Measurements from ENCODE around the gene PTPN1.
"Not testable (repeated sequence)": the region's sequence is repeated elsewhere in the genome, so short reads cannot be mapped to it uniquely, and the experiment has no call there.

The PTPN1 gene

DNA sequence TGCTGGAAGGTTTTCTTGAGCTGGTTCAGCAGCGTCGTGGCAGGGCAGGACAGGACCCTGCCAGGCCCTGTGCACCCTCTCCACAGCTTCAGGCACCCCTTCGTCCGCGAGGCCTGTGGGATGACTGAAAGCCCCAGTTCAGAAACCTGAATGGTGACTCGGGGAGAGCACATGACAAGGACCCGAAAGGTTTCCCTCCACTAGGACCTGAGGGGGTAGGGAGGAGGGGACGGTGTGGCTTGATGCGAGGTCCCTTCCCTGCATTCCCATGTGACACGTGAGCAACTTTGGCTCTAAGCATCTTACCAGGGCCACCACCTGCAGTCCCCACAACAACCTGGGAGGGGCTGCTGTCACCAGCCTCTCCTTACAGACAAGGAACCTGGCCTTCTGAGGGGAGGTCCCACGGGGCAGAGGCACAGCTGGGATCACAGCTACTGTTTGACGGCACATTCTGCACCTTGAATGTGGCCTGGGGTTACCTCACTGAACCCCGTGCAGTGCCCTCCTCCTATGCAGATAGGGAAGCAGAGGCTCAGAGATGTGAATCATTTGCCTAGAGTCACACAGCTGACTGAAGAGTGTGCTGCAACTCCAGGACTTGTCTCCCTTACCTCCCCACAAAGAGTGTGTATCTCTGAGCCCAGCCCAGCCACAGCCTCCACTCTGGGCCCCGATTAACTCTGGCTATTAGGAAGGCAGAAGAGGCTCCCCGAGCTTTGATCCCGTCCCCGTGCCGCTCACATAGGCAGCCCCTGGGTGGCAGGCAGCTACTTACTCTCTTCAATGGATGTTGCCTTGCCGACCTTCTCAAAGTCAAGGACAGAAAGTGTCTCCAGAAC lies 84.6 kb downstream of the PTPN1 start:
- H2AFZ ChIP-seq (ENCODE audit: low read length, unreplicated experiment), result no peak overlapping the region
- no peaks in the 10 kb centered on the region for H3K4me1 ChIP-seq (ENCODE audit: control insufficient read depth, insufficient read depth, low read length, unreplicated experiment)
- H3K27ac ChIP-seq (ENCODE audit: low read depth, low read length), result no peak overlapping the region
- no peaks in the 10 kb centered on the region for H3K27me3 ChIP-seq (ENCODE audit: insufficient read depth, low read length)
- 0 out of 2 replicates have a peak, but pooled peaks cover 4% of the 10 kb centered on the region for H3K36me3 ChIP-seq (ENCODE audit: insufficient read depth, low read length)
- H3K79me2 ChIP-seq (ENCODE audit: control insufficient read depth, insufficient read depth, low read length, unreplicated experiment), result no peaks in the 10 kb centered on the region
- no peak overlapping the region for H3K4me3 ChIP-seq (ENCODE audit: low read depth, low read length)

DNA sequence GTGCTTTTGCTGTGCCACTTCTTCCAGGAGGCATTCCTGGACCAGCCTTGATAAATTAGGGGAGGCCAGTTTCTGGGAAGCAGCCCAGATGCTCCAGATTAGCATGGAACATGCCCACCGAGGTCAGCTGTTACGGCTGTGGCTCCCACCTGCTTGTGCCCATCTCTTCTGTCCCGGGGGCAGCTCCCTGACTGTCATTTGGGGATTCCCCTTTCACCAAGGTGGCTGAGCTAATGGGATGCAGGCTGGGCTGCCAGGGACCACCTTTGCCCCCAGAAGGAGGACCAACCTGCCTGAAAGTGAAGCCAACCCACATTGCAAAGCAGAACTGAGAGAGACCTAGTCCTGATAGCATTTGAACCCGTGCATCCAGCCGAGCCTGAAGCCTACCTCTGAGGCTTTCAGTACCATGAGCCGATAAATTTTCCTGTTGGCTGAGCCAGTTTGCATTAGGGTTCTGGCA lies 85.3 kb downstream of the PTPN1 start:
- H3K36me3 ChIP-seq (ENCODE audit: insufficient read depth, low read length), result no peaks in the 10 kb centered on the region
- no peak overlapping the region for H3K4me3 ChIP-seq (ENCODE audit: low read depth, low read length)
- no peaks in the 10 kb centered on the region for H3K27me3 ChIP-seq (ENCODE audit: insufficient read depth, low read length)
- H2AFZ ChIP-seq (ENCODE audit: low read length, unreplicated experiment), result no peak overlapping the region
- no peaks in the 10 kb centered on the region for H3K4me1 ChIP-seq (ENCODE audit: control insufficient read depth, insufficient read depth, low read length, unreplicated experiment)
- no peak overlapping the region for H3K27ac ChIP-seq (ENCODE audit: low read depth, low read length)
- H3K79me2 ChIP-seq (ENCODE audit: control insufficient read depth, insufficient read depth, low read length, unreplicated experiment), result no peaks in the 10 kb centered on the region

DNA sequence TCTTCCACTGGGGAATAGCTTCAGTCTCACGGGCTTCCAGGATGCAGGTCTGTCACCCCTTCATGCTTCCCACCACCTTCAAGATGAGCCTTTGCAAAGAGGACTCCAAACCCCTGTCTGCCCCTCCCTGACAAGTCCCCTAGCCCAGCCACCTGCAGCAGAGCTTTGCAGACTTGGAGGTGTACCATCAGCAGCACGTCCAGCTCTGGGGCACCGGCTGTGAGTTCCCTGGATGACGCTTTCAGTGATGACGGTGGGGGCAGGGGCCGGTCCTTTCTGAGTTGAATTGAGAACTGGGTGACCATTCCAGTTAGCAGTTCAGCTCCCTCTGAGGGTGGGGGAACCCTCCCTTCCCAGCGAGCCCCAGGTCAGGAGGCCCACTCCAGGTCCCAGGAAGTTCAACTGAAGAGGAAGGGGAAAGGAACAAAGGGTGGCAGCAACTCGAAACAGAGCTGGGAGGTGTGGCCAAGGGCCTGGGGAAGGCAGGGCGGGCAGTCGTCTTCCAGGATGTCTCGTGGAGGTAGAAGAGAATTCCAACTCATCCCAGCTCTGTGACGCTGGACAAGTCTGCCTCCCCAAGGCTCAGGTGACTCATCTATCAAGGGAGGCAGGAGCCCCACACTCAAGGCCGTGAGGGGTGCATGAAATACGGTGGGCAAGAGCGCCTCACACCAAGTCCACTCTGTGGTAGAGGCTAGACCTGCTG lies 86.0 kb downstream of the PTPN1 start:
- Histone ChIP-seq H3K27me3 (ENCODE audit: insufficient read depth, low read length) (no peaks in the 10 kb centered on the region), H2AFZ (ENCODE audit: low read length, unreplicated experiment) (no peak overlapping the region), H3K79me2 (ENCODE audit: control insufficient read depth, insufficient read depth, low read length, unreplicated experiment) (no peaks in the 10 kb centered on the region), H3K4me1 (ENCODE audit: control insufficient read depth, insufficient read depth, low read length, unreplicated experiment) (no peaks in the 10 kb centered on the region), H3K4me3 (ENCODE audit: low read depth, low read length) (no peak overlapping the region), H3K27ac (ENCODE audit: low read depth, low read length) (no peak overlapping the region), H3K36me3 (ENCODE audit: insufficient read depth, low read length) (no peaks in the 10 kb centered on the region)

DNA sequence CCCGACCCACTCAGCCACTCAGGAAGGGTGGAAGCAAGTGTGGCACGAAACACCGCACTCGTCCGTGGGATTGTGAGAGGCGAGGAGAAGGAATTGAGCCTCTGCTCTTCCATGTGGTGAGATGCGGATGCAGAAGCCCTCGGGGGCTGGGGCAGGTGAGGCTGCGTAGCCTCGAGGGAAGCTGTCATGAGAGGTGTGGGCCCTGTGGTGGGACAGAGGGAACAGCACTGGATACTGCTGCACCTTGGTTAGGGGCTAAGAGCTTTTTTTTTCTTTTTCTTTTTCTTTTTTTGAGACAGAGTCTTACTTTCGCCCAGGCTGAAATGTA lies 86.5 kb downstream of the PTPN1 start:
- no peak overlapping the region for H3K4me3 ChIP-seq (ENCODE audit: low read depth, low read length)

DNA sequence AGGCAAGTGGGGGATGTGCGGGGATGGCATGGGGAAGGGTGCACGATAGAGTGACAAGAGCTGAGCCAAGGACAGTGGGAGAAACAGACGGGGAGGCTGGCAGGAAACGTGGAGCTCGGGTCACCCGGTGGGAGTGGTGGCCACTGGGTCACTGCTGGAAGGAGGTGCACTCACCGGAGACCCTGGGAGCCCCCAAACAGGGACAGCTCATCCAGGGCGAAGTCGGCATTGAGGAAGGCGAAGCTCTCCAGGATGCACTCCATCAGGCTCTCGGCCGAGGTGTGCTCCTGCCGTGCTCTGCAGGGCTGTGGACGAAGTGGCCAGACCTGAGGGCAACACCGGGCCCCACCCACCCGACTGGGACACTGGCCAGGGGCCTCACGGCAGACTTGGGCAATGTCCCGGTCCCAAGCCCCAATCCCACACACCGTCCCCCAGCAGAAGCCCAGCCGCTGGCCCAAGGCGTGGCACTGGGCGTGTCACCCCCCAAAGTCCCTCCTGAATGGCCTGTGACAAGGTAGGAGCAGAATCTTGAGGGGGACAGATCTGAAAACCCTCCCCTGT lies 87.3 kb downstream of the PTPN1 start:
- Histone ChIP-seq H3K4me1 (ENCODE audit: control insufficient read depth, insufficient read depth, low read length, unreplicated experiment) (no peaks in the 10 kb centered on the region), H3K27me3 (ENCODE audit: insufficient read depth, low read length) (no peaks in the 10 kb centered on the region), H3K4me3 (ENCODE audit: low read depth, low read length) (no peak overlapping the region), H3K79me2 (ENCODE audit: control insufficient read depth, insufficient read depth, low read length, unreplicated experiment) (no peaks in the 10 kb centered on the region), H3K36me3 (ENCODE audit: insufficient read depth, low read length) (no peaks in the 10 kb centered on the region), H3K27ac (ENCODE audit: low read depth, low read length) (no peak overlapping the region), H2AFZ (ENCODE audit: low read length, unreplicated experiment) (no peak overlapping the region)

More for the DNA sequence above, 86.5 kb downstream of the PTPN1 start:
- no peak overlapping the region for H2AFZ ChIP-seq (ENCODE audit: low read length, unreplicated experiment)
- H3K4me1 ChIP-seq (ENCODE audit: control insufficient read depth, insufficient read depth, low read length, unreplicated experiment), result no peaks in the 10 kb centered on the region
- H3K27me3 ChIP-seq (ENCODE audit: insufficient read depth, low read length), result no peaks in the 10 kb centered on the region
- no peaks in the 10 kb centered on the region for H3K36me3 ChIP-seq (ENCODE audit: insufficient read depth, low read length)
- no peaks in the 10 kb centered on the region for H3K79me2 ChIP-seq (ENCODE audit: control insufficient read depth, insufficient read depth, low read length, unreplicated experiment)
- no peak overlapping the region for H3K27ac ChIP-seq (ENCODE audit: low read depth, low read length)

DNA sequence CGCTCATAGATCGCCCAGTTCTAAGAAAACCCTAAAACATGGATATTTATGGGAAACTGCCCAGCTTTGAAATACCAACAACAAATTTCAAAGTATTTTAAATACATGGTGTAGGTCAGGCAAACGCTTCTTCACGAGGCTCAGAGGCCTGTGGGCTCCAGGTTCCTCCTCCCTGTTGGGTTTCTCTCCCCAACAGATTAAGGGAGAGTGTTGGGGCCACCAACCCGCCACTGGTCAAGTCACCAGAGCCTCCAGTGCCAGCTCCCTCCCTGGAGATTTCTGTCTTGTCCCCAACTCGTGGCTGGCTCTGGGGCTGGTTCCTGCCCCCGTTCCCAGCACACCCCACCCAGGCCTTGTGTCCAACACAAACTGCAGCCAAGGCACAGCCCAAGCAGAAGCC lies 87.9 kb downstream of the PTPN1 start:
- H3K36me3 ChIP-seq (ENCODE audit: insufficient read depth, low read length), result no peaks in the 10 kb centered on the region
- no peaks in the 10 kb centered on the region for H3K4me1 ChIP-seq (ENCODE audit: control insufficient read depth, insufficient read depth, low read length, unreplicated experiment)
- no peaks in the 10 kb centered on the region for H3K27me3 ChIP-seq (ENCODE audit: insufficient read depth, low read length)
- no peak overlapping the region for H3K27ac ChIP-seq (ENCODE audit: low read depth, low read length)
- no peaks in the 10 kb centered on the region for H3K79me2 ChIP-seq (ENCODE audit: control insufficient read depth, insufficient read depth, low read length, unreplicated experiment)
- H3K4me3 ChIP-seq (ENCODE audit: low read depth, low read length), result no peak overlapping the region
- no peak overlapping the region for H2AFZ ChIP-seq (ENCODE audit: low read length, unreplicated experiment)

DNA sequence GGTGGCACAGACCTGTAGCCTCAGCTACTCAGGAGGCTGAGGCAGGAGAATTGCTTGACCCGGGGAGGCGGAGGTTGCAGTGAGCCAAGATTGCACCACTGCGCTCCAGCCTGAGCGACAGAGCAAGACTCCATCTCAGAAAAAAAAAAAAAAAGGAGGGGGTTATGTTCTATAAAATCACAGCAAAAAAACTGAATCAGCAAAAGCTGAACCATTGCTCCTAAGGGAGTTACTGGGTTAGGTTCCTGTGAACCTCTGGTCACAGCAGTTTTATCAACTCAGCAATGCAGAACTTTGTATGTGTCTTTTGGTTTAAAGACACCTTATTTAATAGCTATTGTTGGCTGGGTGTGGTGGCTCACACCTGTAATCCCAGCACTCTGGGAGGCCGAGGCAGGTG lies 88.6 kb downstream of the PTPN1 start:
- H2AFZ ChIP-seq (ENCODE audit: low read length, unreplicated experiment); H3K36me3 ChIP-seq (ENCODE audit: insufficient read depth, low read length); H3K4me1 ChIP-seq (ENCODE audit: control insufficient read depth, insufficient read depth, low read length, unreplicated experiment); H3K79me2 ChIP-seq (ENCODE audit: control insufficient read depth, insufficient read depth, low read length, unreplicated experiment); H3K4me3 ChIP-seq (ENCODE audit: low read depth, low read length); H3K27me3 ChIP-seq (ENCODE audit: insufficient read depth, low read length); H3K27ac ChIP-seq (ENCODE audit: low read depth, low read length): not testable (repeated sequence)

DNA sequence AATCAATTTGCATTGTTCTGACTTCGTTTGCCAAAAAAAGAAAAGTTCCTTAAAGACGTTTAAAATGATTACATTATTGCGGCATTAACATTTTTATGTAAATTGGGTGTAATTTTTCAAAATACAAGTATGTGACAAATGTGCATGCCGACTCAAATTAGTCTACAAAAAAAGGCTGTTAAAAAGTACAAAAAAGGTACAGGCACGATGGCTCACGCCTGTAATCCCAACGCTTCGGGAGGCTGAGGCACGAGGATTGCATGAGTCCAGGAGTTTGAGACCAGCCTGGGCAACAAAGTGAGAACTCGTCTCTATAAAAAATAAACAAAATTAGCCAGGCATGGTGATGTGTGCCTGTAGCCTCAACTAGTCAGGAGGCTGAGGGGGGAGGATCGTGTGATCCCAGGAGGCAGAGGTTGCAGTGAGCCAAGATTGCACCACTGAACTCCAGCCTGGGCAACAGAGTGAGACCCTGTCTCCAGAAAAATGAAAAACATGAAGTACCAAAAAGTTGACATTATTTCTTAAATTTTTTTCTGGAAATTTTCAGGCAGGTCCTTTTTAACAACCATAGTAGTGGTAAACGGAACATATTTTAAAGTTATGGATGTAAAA lies 90.2 kb downstream of the PTPN1 start:
- Histone ChIP-seq H3K4me3 (ENCODE audit: low read depth, low read length) (no peak overlapping the region), H2AFZ (ENCODE audit: low read length, unreplicated experiment) (no peak overlapping the region), H3K36me3 (ENCODE audit: insufficient read depth, low read length) (no peaks in the 10 kb centered on the region), H3K27me3 (ENCODE audit: insufficient read depth, low read length) (no peaks in the 10 kb centered on the region), H3K27ac (ENCODE audit: low read depth, low read length) (no peak overlapping the region), H3K4me1 (ENCODE audit: control insufficient read depth, insufficient read depth, low read length, unreplicated experiment) (no peaks in the 10 kb centered on the region), H3K79me2 (ENCODE audit: control insufficient read depth, insufficient read depth, low read length, unreplicated experiment) (no peaks in the 10 kb centered on the region)

DNA sequence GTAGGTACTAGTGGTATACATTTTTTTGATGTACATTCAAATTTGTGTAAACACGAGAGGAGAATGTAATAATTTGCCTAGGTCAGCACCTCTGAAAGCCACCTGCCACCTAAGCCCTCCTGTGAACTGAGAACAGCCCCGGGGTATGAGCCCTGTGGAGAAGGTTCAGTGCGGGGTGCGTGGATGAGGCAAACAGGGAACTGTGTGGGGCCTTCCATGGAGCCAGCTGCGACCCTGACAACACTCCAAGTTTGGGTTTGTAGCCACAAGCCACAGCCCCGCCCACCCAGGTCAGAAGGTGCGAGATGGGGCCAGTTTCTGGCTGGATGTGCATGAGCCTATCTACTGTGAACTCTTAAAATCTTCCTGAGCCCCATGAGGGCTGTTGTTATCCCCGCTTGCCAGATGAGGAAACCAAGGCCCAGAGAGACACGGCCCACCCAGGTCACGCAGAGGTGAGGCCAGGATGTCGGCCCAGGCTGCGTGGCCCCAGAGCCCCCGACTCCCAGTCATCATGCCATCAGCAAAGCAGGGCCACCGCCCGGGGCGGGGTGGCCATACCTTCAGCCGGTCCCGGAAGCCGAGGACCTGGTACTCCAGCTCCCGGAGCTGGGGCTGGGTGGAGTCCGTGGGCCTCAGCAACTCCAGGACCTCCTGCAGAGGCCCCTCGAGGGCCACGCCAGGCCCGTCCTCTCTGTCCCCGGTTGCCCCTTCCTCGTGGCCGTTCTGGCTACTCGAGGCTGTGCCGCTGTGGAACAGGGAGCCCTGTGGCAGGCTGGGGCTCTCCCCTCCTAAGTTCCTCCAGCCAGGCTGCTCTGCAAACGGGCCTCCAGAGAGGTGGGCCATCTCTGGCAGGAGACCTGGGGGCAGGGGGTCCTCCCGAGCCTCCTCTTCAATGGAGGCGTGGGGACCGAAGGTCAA lies 91.6 kb downstream of the PTPN1 start:
- H3K27me3 ChIP-seq (ENCODE audit: insufficient read depth, low read length), result no peaks in the 10 kb centered on the region
- H3K4me3 ChIP-seq (ENCODE audit: low read depth, low read length), result no peak overlapping the region
- H3K79me2 ChIP-seq (ENCODE audit: control insufficient read depth, insufficient read depth, low read length, unreplicated experiment), result no peaks in the 10 kb centered on the region
- H3K27ac ChIP-seq (ENCODE audit: low read depth, low read length), result no peak overlapping the region
- no peaks in the 10 kb centered on the region for H3K4me1 ChIP-seq (ENCODE audit: control insufficient read depth, insufficient read depth, low read length, unreplicated experiment)
- H2AFZ ChIP-seq (ENCODE audit: low read length, unreplicated experiment), result no peak overlapping the region
- H3K36me3 ChIP-seq (ENCODE audit: insufficient read depth, low read length), result no peaks in the 10 kb centered on the region
